ENCODE measurements around the gene TRIM14.
"Not testable (repeated sequence)": the region's sequence is repeated elsewhere in the genome, so short reads cannot be mapped to it uniquely, and the experiment has no call there.

Gene TRIM14

DNA sequence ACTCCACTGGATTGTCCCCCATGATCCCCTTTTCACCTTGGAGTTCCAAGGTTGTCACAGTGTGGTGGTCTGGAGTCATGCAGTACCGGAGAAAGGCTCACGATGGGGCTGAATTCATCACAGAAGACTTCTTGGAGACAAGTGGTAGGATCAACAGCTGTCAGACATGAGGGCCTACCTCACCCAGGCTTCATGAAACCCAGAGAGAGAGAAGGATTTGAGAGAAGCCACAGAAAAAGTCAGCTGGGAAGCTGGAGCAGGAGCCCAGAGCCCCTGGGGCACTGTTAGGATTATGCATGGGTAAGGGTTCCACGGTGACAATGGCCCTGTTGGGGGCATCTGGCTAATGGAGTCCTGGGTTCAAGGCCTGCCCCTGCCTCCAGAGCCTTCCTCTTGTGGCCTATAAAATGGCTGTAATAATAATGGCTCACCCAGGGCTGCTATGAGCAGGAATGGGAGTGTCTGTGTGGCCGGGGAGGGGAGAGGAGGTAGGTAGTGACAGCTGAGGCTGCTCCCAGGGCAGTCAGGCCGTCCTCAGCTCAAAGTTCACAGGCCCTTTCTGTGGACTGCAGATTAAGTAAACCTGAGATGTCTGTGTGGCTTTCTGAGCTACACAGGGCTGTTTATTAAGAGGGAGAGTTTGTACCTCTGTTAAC is 910 bp downstream of the TRIM14 start:
- Histone ChIP-seq H3K27ac (peak overlapping the region; percentile 87), H4K20me1 (ENCODE audit: insufficient read depth) (no peaks in the 10 kb centered on the region), H2AFZ (ENCODE audit: low read depth) (peak overlapping the region; percentile 73; the same call in 1 of the 2 replicates), H3K4me3 (IDR thresholded peaks at IDR 0.05; ENCODE audit: insufficient read depth, low read depth, low read length) (no peak overlapping the region), H3K4me1 (ENCODE audit: low read depth, poor library complexity, severe bottlenecking) (peaks cover 31% of the 10 kb centered on the region), H3K79me2 (ENCODE audit: insufficient read depth, low read depth) (peaks cover 29% of the 10 kb centered on the region), H3K27me3 (ENCODE audit: insufficient read depth, low read depth) (no peaks in the 10 kb centered on the region), H3K36me3 (ENCODE audit: insufficient read depth) (no peaks in the 10 kb centered on the region; the same call in 1 of the 2 replicates), H3K4me2 (peak overlapping the region; percentile 80), H3K9ac (peak overlapping the region; percentile 85)
- TF ChIP-seq, protein P1, sequence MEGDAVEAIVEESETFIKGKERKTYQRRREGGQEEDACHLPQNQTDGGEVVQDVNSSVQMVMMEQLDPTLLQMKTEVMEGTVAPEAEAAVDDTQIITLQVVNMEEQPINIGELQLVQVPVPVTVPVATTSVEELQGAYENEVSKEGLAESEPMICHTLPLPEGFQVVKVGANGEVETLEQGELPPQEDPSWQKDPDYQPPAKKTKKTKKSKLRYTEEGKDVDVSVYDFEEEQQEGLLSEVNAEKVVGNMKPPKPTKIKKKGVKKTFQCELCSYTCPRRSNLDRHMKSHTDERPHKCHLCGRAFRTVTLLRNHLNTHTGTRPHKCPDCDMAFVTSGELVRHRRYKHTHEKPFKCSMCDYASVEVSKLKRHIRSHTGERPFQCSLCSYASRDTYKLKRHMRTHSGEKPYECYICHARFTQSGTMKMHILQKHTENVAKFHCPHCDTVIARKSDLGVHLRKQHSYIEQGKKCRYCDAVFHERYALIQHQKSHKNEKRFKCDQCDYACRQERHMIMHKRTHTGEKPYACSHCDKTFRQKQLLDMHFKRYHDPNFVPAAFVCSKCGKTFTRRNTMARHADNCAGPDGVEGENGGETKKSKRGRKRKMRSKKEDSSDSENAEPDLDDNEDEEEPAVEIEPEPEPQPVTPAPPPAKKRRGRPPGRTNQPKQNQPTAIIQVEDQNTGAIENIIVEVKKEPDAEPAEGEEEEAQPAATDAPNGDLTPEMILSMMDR (conservative IDR thresholded peaks at IDR 0.05; ENCODE audit: low read depth, low read length) = peak; percentile 51; the same call in 1 of the 2 replicates

DNA sequence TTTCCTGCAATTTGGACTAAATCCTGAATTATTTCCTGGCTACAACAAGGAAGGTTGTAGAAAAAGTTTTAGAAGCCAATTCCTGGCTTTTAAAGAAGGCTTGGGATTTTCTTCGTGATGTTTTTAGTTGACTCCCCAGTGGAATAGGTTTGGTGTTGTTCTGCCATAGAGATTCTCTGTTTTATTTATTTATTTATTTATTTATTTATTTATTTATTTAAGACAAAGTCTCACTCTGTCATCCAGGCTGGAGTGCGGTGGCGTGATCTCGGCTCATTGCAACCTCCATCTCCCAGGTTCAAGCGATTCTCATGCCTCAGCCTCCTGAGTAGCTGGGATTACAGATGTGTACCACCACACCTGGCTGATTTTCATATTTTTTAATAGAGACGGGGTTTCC is 1.9 kb downstream of the TRIM14 start:
- H3K4me1 ChIP-seq (ENCODE audit: low read depth, poor library complexity, severe bottlenecking) = peaks cover 31% of the 10 kb centered on the region
- not testable (repeated sequence) for H4K20me1 ChIP-seq (ENCODE audit: insufficient read depth); H2AFZ ChIP-seq (ENCODE audit: low read depth); H3K9ac ChIP-seq; H3K27me3 ChIP-seq (ENCODE audit: insufficient read depth, low read depth); H3K27ac ChIP-seq; H3K36me3 ChIP-seq (ENCODE audit: insufficient read depth); H3K4me3 ChIP-seq (IDR thresholded peaks at IDR 0.05; ENCODE audit: insufficient read depth, low read depth, low read length)
- H3K4me2 ChIP-seq = peak overlapping the region; percentile 80
- peaks cover 29% of the 10 kb centered on the region for H3K79me2 ChIP-seq (ENCODE audit: insufficient read depth, low read depth)

DNA sequence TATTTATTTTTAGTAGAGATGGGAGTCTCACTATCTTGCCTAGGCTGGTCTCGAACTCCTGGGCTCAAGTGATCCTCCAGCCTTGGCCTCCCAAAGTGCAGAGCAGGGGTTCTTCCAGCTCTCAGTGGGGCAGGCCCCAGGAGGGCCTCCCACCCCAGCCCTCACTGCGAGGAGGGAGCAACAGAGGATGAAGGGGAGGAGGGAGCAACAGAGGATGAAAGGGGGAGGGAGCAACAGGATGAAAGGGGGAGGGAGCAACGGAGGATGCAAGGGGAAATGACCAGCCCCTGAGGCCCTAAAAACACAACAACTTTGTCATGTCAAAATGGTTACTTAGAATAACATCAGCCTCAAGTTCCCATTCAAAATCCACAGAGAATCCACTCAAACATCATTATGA is 10.0 kb downstream of the TRIM14 start:
- peak overlapping the region; percentile 23; the same call in 1 of the 2 replicates for H3K4me2 ChIP-seq
- TF ChIP-seq, protein P1 (conservative IDR thresholded peaks at IDR 0.05; ENCODE audit: low read depth, low read length) = no peak
- peaks cover 27% of the 10 kb centered on the region; the same call in 1 of the 2 replicates for H3K79me2 ChIP-seq (ENCODE audit: insufficient read depth, low read depth)
- no peak overlapping the region for H3K9ac ChIP-seq
- H2AFZ ChIP-seq (ENCODE audit: low read depth) = no peak overlapping the region
- no peaks in the 10 kb centered on the region for H3K27me3 ChIP-seq (ENCODE audit: insufficient read depth, low read depth)
- peak overlapping the region; percentile 6; the same call in 1 of the 2 replicates for H3K27ac ChIP-seq
- H3K4me1 ChIP-seq (ENCODE audit: low read depth, poor library complexity, severe bottlenecking) = peaks cover 55% of the 10 kb centered on the region
- H4K20me1 ChIP-seq (ENCODE audit: insufficient read depth) = no peaks in the 10 kb centered on the region
- no peaks in the 10 kb centered on the region for H3K36me3 ChIP-seq (ENCODE audit: insufficient read depth)
- H3K4me3 ChIP-seq (IDR thresholded peaks at IDR 0.05; ENCODE audit: insufficient read depth, low read depth, low read length) = no peak overlapping the region

- H3K4me3 ChIP-seq (IDR thresholded peaks at IDR 0.05; ENCODE audit: insufficient read depth, low read depth, low read length) = no peak overlapping the region
- peaks cover 60% of the 10 kb centered on the region for H3K4me1 ChIP-seq (ENCODE audit: low read depth, poor library complexity, severe bottlenecking)
- H3K36me3 ChIP-seq (ENCODE audit: insufficient read depth) = no peaks in the 10 kb centered on the region
- no peak overlapping the region for H2AFZ ChIP-seq (ENCODE audit: low read depth)
- H3K27ac ChIP-seq = peak overlapping the region; percentile 6; the same call in 1 of the 2 replicates
- peak overlapping the region; percentile 23 for H3K4me2 ChIP-seq
- TF ChIP-seq, protein P1 (conservative IDR thresholded peaks at IDR 0.05; ENCODE audit: low read depth, low read length) = no peak
- no peaks in the 10 kb centered on the region for H4K20me1 ChIP-seq (ENCODE audit: insufficient read depth)
- no peak overlapping the region for H3K9ac ChIP-seq
- no peaks in the 10 kb centered on the region for H3K27me3 ChIP-seq (ENCODE audit: insufficient read depth, low read depth)
- peaks cover 30% of the 10 kb centered on the region; the same call in 1 of the 2 replicates for H3K79me2 ChIP-seq (ENCODE audit: insufficient read depth, low read depth)
Measured at GRCh38 chr9:98108531-98109031, 10.4 kb downstream of the TRIM14 start.

DNA sequence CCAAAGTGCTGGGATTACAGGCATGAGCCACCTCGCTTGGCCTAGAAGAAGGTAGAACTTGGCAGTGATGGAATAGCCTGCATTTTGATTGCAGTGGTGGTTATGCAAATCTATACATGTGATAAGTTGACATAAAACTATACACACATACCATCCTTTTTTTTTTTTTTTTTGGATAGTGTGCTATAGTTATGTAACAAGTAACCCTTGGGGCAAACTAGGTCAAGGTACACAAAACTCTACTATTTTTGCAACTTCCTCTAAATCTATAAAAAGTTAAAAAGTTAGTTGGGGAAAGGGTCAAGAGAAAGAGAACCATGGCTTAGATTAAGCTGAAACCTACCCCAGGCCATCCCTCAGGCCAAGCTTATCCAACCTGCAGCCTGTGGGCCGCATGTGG is 11.1 kb downstream of the TRIM14 start:
- Histone ChIP-seq H3K36me3 (ENCODE audit: insufficient read depth) (no peaks in the 10 kb centered on the region), H3K27me3 (ENCODE audit: insufficient read depth, low read depth) (no peaks in the 10 kb centered on the region), H3K9ac (no peak overlapping the region), H4K20me1 (ENCODE audit: insufficient read depth) (no peaks in the 10 kb centered on the region), H3K4me1 (ENCODE audit: low read depth, poor library complexity, severe bottlenecking) (peaks cover 66% of the 10 kb centered on the region), H3K4me3 (IDR thresholded peaks at IDR 0.05; ENCODE audit: insufficient read depth, low read depth, low read length) (no peak overlapping the region), H3K27ac (peak overlapping the region; percentile 6; the same call in 1 of the 2 replicates), H3K4me2 (peak overlapping the region; percentile 23; the same call in 1 of the 2 replicates), H2AFZ (ENCODE audit: low read depth) (no peak overlapping the region), H3K79me2 (ENCODE audit: insufficient read depth, low read depth) (peaks cover 30% of the 10 kb centered on the region; the same call in 1 of the 2 replicates)
- TF ChIP-seq, protein P1 (conservative IDR thresholded peaks at IDR 0.05; ENCODE audit: low read depth, low read length) = no peak
